ENCODE results near the gene SLC1A4.
A peak's percentile ranks its signal among the peaks of the same experiment; 100 is the strongest.

SLC1A4 gene

GRCh38 chr2:65055422-65056214 lies 66.4 kb downstream of the SLC1A4 start:
- no peak for DNase-seq

- peak; percentile 97 for DNase-seq
These were observed 67.2 kb downstream of the SLC1A4 start, which contains the start of gene CEP68 for GRCh38 chr2:65056215-65057053. Gene CEP68, plus strand, starts transcription at chr2:65056416. Its CDS starts 13,029 bp downstream, at chr2:65069445.

GRCh38 chr2:65057054-65057375 lies 67.8 kb downstream of the SLC1A4 start:
- no peak for DNase-seq

GRCh38 chr2:65057391-65058052 lies 68.3 kb downstream of the SLC1A4 start:
- DNase-seq = no peak

GRCh38 chr2:65059071-65059470 lies 69.9 kb downstream of the SLC1A4 start:
- DNase-seq = no peak

- DNase-seq = no peak
These were observed 72.1 kb downstream of the SLC1A4 start for GRCh38 chr2:65061146-65061909.

GRCh38 chr2:65061910-65062339 lies 72.7 kb downstream of the SLC1A4 start:
- no peak for DNase-seq

- peak; percentile 19 for DNase-seq
These were observed 73.9 kb downstream of the SLC1A4 start for GRCh38 chr2:65062843-65063825.

GRCh38 chr2:65064728-65065552 lies 75.7 kb downstream of the SLC1A4 start:
- DNase-seq = peak; percentile 58

GRCh38 chr2:65067806-65068553 lies 78.8 kb downstream of the SLC1A4 start:
- DNase-seq = no peak

GRCh38 chr2:65069439-65069824 lies 80.2 kb downstream of the SLC1A4 start:
- DNase-seq = no peak

- no peak for DNase-seq
These were observed 81.1 kb downstream of the SLC1A4 start for GRCh38 chr2:65070172-65070830.

GRCh38 chr2:65070856-65071255 lies 81.7 kb downstream of the SLC1A4 start:
- DNase-seq = no peak

GRCh38 chr2:65071499-65072180 lies 82.4 kb downstream of the SLC1A4 start:
- DNase-seq = no peak

- no peak for DNase-seq
These were observed 83.2 kb downstream of the SLC1A4 start for GRCh38 chr2:65072181-65072970.

Measured in left hindlimb (tissue), 1 donor.